Pancreas (tissue), 10 donors: ENCODE measurements around the gene ADAM33. TPM values are rescaled to one million over a fixed set of nuclear protein-coding genes. Genes with fewer than 3 reads are reported as not detected.

Experiments
- ATAC-seq, 4 donors: fragments of 200-7000 bp; cut with Tn5 transposase; one replicate each; pipeline versions ENCODE4 v1.8.0 to v1.9.1; 2020; ENCODE audit warnings: mild to moderate bottlenecking in 4 of 4, moderate library complexity in 4 of 4
- DNase-seq, 6 donors: peaks; one replicate each; pipeline ENCODE4 v3.0.0-alpha.2; 2020
- FAIRE-seq: peaks from 2 replicates; lab custom pipeline; 2012; peaks lifted over from hg19 to GRCh38; lab: Jason Lieb, UNC
- H3K27ac ChIP-seq, 4 donors: fragments of 200-600 bp; sonication (generic); 1 replicate in 3 of 4; 2 replicates in 1 of 4; pipeline versions ENCODE4 v1.5.0 to v1.8.0; 2020
- H3K27me3 ChIP-seq, 4 donors: fragments of 200-600 bp; one replicate each; pipeline ENCODE4 v1.8.0; 2021
- H3K36me3 ChIP-seq, 3 donors: fragments of 200-600 bp; sonication (generic) in 1 of 3; one replicate each; pipeline versions ENCODE4 v1.5.0 to v1.8.0; 2020 to 2021
- H3K4me1 ChIP-seq, 3 donors: fragments of 200-600 bp; one replicate each; pipeline ENCODE4 v1.8.0; 2021
- H3K4me3 ChIP-seq, 4 donors: fragments of 200-600 bp; sonication (generic) in 2 of 4; one replicate each; pipeline versions ENCODE4 v1.5.0 to v1.8.0; 2020 to 2021
- H3K9me3 ChIP-seq, 4 donors: fragments of 200-600 bp; one replicate each; pipeline ENCODE4 v1.8.0; 2021
- WGBS, 2 donors: extraction: QIAGEN DNeasy Blood & Tissue Kit; methylation state at CpG; one replicate each; pipeline ENCODE4 v1.1.7; 2013; 5-methylcytosine and 5-hydroxymethylcytosine counted together
- intact Hi-C, 3 donors: fragments of 100-400 bp; cut with DNase I; formaldehyde crosslinking; loops; one replicate each; pipeline versions ENCODE4 v1.11.1 to v1.14.2; 2022
- polyA plus RNA-seq, 2 donors: library from polyadenylated mRNA; stranded (reverse); fragments of 200-250 nt; gene quantifications; one replicate each; pipeline ENCODE4 v1.2.3, GENCODE V29; 2013
- total RNA-seq, 6 donors: library from RNA; stranded (reverse); fragmentation: NEBNext Ultra II Directional in 4 of 6; extraction: Animal tissue kit (Norgen Biotek cat#: 25700) in 4 of 6; gene quantifications; one replicate each; pipeline versions ENCODE4 v1.2.1 to v1.2.4, GENCODE V29; 2021 to 2023
- TF ChIP-seq, protein P1 (sequence below), 4 donors: fragments of 200-600 bp; sonication (generic) in 3 of 4; IDR thresholded peaks; one replicate each; pipeline versions ENCODE4 v1.5.0 to v1.8.0; 2021; ENCODE audit warnings: antibody characterized with exemption in 4 of 4
- donor health status: healthy with polysubstance abuse.
- donor health status: DM: no; HTN: no; CAD: no; lungs with moderate emphysema.
- donor health status: DM: no; HTN: no; CAD: no.
- donor health status: control.
- donor health status: control.
- donor health status: Bipolar disorder and iron deficiency.
- donor health status: DM: yes; HTN: yes; CAD: no.
- donor health status: DM: no; HTN: no; CAD: no.
- donor health status: DM: no; HTN: no; CAD: no.
- donor health status: DM: yes; HTN: yes; CAD: no.

ADAM33 gene
- total and polyA plus RNA-seq, 8 donors, result 0.67 to 20.9 (median 3.1) TPM

DNA sequence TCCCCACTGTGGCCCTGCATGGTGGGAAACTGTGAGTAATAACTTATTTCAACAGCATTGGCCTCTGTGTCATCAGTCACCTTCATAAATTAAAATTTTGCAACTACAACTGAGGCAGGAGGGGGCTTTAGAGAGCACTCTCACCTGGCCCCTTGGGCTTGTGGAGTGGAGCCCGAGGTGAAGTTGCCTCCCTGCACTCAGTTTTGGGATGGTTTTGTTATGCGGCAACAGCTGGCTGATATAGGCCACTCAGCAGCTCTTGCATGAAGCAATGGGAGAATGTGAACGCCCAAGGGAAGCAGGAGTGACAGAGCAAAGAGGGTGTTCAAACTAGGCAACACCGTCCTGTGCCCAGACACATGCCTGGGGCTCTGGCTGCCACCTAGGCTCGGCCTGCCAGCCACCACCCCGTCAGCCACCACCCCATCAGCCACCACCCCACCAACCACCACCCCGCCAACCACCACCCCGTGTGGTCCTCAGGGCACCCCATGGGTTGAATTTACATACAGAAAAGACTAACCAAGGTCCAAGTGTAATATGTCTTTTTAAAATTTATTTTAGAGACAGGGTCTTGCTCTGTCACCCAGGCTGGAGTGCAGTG, 14.3 kb downstream of the ADAM33 start:
- no peak for DNase-seq
- no peaks in the 10 kb centered on the region for H3K4me1 ChIP-seq
- H3K27ac ChIP-seq, result no peak overlapping the region
- H3K4me3 ChIP-seq, result no peak overlapping the region
- no peak for ATAC-seq
- TF ChIP-seq, protein P1, sequence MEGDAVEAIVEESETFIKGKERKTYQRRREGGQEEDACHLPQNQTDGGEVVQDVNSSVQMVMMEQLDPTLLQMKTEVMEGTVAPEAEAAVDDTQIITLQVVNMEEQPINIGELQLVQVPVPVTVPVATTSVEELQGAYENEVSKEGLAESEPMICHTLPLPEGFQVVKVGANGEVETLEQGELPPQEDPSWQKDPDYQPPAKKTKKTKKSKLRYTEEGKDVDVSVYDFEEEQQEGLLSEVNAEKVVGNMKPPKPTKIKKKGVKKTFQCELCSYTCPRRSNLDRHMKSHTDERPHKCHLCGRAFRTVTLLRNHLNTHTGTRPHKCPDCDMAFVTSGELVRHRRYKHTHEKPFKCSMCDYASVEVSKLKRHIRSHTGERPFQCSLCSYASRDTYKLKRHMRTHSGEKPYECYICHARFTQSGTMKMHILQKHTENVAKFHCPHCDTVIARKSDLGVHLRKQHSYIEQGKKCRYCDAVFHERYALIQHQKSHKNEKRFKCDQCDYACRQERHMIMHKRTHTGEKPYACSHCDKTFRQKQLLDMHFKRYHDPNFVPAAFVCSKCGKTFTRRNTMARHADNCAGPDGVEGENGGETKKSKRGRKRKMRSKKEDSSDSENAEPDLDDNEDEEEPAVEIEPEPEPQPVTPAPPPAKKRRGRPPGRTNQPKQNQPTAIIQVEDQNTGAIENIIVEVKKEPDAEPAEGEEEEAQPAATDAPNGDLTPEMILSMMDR (IDR thresholded peaks at IDR 0.05), result no peak
- H3K9me3 ChIP-seq, result no peaks in the 10 kb centered on the region
- peaks cover 0 to 14% (median 4%) of the 10 kb centered on the region in 4 donors for H3K27me3 ChIP-seq
- WGBS, 2 donors, result 89 to 94% methylated on average over 8 of the region's 8 CpGs
- no peaks in the 10 kb centered on the region for H3K36me3 ChIP-seq
- FAIRE-seq, result no peak
- intact Hi-C loops, result no loop called here

DNA sequence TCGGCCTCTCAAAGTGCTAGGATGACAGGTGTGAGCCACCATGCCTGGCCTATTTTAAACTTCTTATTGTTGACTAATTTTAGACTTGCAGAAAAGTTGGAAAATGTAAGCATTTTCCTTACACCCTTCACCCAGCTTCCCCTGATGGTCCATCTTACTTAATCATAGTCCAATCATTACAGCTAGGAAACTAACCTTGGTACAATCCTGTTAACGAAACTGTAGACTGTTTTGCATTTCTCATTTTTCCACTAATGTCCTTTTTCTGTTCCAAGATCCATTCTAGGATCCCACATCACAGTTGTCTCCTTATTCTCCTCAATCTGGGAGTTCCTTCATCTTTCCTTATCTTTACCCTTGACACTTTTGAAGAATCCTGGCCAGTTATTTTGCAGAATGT, 18.0 kb downstream of the ADAM33 start:
- H3K27ac ChIP-seq, result no peak overlapping the region
- H3K4me3 ChIP-seq, result no peak overlapping the region
- H3K27me3 ChIP-seq, result no peaks in the 10 kb centered on the region
- no peak for ATAC-seq
- 76 to 86% methylated on average over 2 of the region's 2 CpGs for WGBS, 2 donors
- H3K9me3 ChIP-seq, result no peaks in the 10 kb centered on the region
- TF ChIP-seq, protein P1 (IDR thresholded peaks at IDR 0.05), result no peak
- H3K36me3 ChIP-seq, result no peaks in the 10 kb centered on the region
- FAIRE-seq, result no peak
- intact Hi-C loops, result no loop called here
- DNase-seq, result no peak
- no peaks in the 10 kb centered on the region for H3K4me1 ChIP-seq

DNA sequence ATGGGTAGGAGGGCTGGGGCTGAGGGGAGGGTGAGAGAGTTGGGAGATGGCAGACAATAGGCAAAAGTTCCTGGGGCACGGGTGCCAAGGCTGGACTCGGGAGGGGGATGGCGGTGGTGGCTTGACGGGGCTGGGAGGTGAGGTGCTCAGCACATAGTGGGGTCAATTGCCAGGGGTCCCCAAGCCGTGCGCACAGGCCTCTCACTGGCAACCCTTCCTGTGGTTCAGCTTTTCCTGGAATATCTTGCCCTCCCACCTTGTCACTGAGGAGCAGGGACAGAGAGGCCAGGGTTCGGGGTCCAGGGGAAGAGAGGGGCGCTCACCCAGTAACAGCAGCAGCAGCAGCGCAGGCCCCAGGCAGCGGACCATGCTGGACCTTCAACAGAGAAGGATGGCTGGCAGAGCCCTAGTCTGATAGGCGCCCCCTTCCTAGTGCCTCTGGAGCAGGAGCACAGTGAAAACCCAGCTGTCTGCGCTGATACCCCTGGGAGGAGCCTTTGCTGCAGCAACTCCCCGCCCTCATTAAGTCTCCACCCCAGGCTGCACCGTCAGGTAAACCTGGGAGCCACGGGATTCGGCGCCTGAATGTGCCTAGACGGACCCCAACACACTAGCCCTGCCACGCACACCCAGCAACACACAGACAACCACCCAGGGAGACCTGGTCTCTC, 18.6 kb downstream of the ADAM33 start, which contains the start of gene GFRA4:
Gene GFRA4, minus strand, starts transcription at position 369 of the 671 bp plus-strand sequence. Its CDS starts 0 bp downstream, at position 369.
- no peak within 1 kb of the TSS for H3K27ac ChIP-seq
- intact Hi-C loops, result no loop called here
- no peaks in the 10 kb centered on the region for H3K27me3 ChIP-seq
- DNase-seq (peak in 1 of 6 donors; percentile 38), FAIRE-seq (no peak), ATAC-seq (no peak)
- WGBS, 2 donors, result 61 to 63% methylated on average over 19 of the region's 19 CpGs
- H3K4me3 ChIP-seq, result no peak within 1 kb of the TSS
- TF ChIP-seq, protein P1 (IDR thresholded peaks at IDR 0.05), result no peak
- H3K36me3 ChIP-seq, result no peaks in the 10 kb centered on the region
- no peaks in the 10 kb centered on the region for H3K9me3 ChIP-seq
- no peaks in the 10 kb centered on the region for H3K4me1 ChIP-seq

DNA sequence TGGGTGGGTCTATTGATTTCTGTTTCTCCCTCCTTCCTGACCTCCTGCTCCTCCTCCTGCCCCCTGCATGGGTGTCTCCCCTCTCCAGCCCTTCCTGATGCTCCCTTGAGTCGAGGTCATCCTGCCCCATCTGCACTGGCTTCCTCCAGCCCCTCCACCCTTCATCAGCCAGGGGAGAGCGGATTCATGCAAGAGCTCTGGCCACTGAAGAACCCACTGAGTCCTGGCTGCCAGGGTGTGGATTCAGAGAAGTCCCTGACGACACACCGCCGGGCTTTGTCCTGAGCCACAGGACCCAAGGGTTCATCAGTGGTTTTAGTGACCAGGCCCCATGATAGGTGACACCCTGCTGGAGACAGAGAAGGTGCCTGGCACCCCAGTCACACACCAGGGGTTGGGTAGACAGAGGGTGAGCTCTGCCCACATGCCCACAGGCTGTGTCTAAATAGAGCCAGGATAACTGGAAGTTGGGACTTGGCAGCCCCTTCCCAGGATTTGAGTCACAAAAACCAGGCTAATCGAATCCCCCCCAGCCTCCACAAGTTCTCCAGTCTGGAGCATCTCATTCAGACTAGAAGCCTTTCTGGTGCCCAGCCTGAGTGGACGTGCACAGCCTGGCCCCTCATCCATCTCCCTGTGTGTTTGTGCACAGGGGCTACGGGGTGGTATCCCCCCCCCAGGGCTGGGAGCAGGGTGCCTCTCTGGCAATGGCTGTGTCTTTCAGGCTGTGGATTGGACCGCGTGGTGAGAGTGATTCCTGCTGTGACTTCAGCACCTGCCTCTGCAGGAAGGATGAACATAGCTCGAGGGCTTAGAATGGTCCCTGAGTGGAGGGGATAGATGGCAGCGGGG, 19.8 kb downstream of the ADAM33 start:
- Histone ChIP-seq H3K36me3 (no peaks in the 10 kb centered on the region), H3K9me3 (no peaks in the 10 kb centered on the region), H3K27ac (no peak overlapping the region), H3K27me3 (no peaks in the 10 kb centered on the region), H3K4me1 (no peaks in the 10 kb centered on the region), H3K4me3 (no peak overlapping the region)
- intact Hi-C loops, result no loop called here
- FAIRE-seq (no peak), DNase-seq (peak in 1 of 6 donors; percentile 39), ATAC-seq (no peak)
- TF ChIP-seq, protein P1 (IDR thresholded peaks at IDR 0.05), result no peak
- WGBS, 2 donors, result 52 to 59% methylated on average over 12 of the region's 12 CpGs
